ENCODE data around the gene SPAG8. TPM values are rescaled to one million over a fixed set of nuclear protein-coding genes. Genes with fewer than 3 reads are reported as not detected.

SPAG8 gene
- total RNA-seq, 4 donors from 2014 or later, result 0.65 to 2.0 (median 0.83) TPM

GRCh38 chr9:35814841-35815543, 2.9 kb upstream of the SPAG8 start, which contains the start of gene HINT2:
TSS of gene HINT2 (minus strand) at chr9:35815042. CDS start at chr9:35814979, 63 bp downstream.
- Histone ChIP-seq H3K36me3 (peaks cover 0 to 6% (median 2%) of the 10 kb centered on the region in 4 donors), H3K4me1 (peaks cover 30 to 47% (median 43%) of the 10 kb centered on the region in 4 donors), H3K9me3 (no peaks in the 10 kb centered on the region), H3K4me3 (peak within 1 kb of the TSS; percentile 76 to 100 (median 86)), H3K27ac (replicated peaks in 1 of 4) (peak within 1 kb of the TSS; percentile 94 to 100 (median 96)), H3K27me3 (no peaks in the 10 kb centered on the region)
- intact Hi-C loops (cut with DNase I), result no loop called here
- DNase-seq (ENCODE audit: extremely low spot score), result peak; percentile 99
- 0% methylated on average over 18 of the region's 52 CpGs for WGBS
- TF ChIP-seq POLR2AphosphoS5 (IDR thresholded peaks at IDR 0.05) (peak; percentile 85 to 98), POLR2A (IDR thresholded peaks at IDR 0.05; ENCODE audit: low read depth) (peak; percentile 86), CTCF (IDR thresholded peaks at IDR 0.05) (peak in 1 of 3 experiments; percentile 16), EP300 (IDR thresholded peaks at IDR 0.05) (no peak)

GRCh38 chr9:35814106-35814840, 2.2 kb upstream of the SPAG8 start:
- peaks cover 30 to 47% (median 44%) of the 10 kb centered on the region in 4 donors for H3K4me1 ChIP-seq
- 27% methylated on average over 9 of the region's 29 CpGs for whole genome bisulfite sequencing
- H3K4me3 ChIP-seq, result peak overlapping the region; percentile 76 to 100 (median 86)
- intact Hi-C loops (cut with DNase I), result no loop called here
- no peaks in the 10 kb centered on the region for H3K9me3 ChIP-seq
- TF ChIP-seq CTCF (IDR thresholded peaks at IDR 0.05), result peak in 2 of 3 experiments; percentile 7 to 28
- TF ChIP-seq EP300 (IDR thresholded peaks at IDR 0.05), result no peak
- no peak for TF ChIP-seq POLR2A (IDR thresholded peaks at IDR 0.05; ENCODE audit: low read depth)
- peak in 1 of 2 donors; percentile 30 for TF ChIP-seq POLR2AphosphoS5 (IDR thresholded peaks at IDR 0.05)
- no peak for DNase-seq (ENCODE audit: extremely low spot score)
- H3K27ac ChIP-seq (replicated peaks in 1 of 4), result peak overlapping the region; percentile 94 to 100 (median 96)
- H3K36me3 ChIP-seq, result peaks cover 0 to 13% (median 8%) of the 10 kb centered on the region in 4 donors
- H3K27me3 ChIP-seq, result no peaks in the 10 kb centered on the region

DNA sequence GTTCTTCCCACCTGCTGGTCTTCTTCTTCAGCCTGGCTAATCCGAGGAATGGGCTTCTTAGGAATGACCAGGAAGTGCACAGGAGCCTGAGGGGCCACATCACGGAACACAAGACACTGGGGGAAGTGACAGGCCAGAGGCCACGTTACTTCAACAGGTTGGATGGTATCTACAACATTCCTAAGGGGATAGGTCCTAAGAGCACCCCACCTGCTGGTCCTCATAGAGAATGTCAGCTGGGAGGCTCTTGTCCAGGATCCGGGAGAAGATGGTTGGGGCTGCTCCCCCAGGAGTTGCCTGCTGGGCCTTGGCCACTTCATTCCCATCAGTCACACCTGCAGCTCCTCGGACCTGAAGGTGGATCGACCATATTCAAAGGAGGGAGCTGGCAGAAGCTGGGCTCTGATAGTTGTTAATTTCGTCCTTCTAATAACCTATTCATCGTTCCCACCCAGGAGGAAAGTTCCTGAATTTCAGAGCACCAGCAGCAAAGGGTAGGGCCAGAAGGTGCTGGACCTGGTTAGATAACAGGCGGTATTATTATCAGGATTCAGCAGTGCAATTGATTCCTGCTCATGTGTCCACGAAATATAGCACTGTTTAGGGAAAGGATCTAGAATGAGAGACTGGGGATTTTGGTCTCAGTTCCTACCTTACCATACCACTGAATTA, 1.5 kb upstream of the SPAG8 start:
- H3K9me3 ChIP-seq, result no peaks in the 10 kb centered on the region
- H3K36me3 ChIP-seq, result peaks cover 0 to 20% (median 15%) of the 10 kb centered on the region in 4 donors
- H3K27me3 ChIP-seq, result no peaks in the 10 kb centered on the region
- H3K4me3 ChIP-seq, result peak overlapping the region in 2 of 4 donors; percentile 76 to 92
- H3K4me1 ChIP-seq, result peaks cover 30 to 47% (median 44%) of the 10 kb centered on the region in 4 donors
- intact Hi-C loops (cut with DNase I), result no loop called here
- no peak for DNase-seq (ENCODE audit: extremely low spot score)
- 85% methylated on average over 9 of the region's 10 CpGs for WGBS
- peak overlapping the region; percentile 94 to 100 (median 96) for H3K27ac ChIP-seq (replicated peaks in 1 of 4)
- no peak for TF ChIP-seq POLR2A (IDR thresholded peaks at IDR 0.05; ENCODE audit: low read depth)
- peak in 2 of 3 experiments; percentile 14 to 27 for TF ChIP-seq CTCF (IDR thresholded peaks at IDR 0.05)

GRCh38 chr9:35811381-35812024, 559 bp downstream of the SPAG8 start:
- H3K27ac ChIP-seq (replicated peaks in 1 of 4), result peak overlapping the region; percentile 94 to 100 (median 96)
- intact Hi-C loops (cut with DNase I), result no loop called here
- TF ChIP-seq CTCF (IDR thresholded peaks at IDR 0.05) (no peak), EP300 (IDR thresholded peaks at IDR 0.05) (no peak)
- H3K4me3 ChIP-seq, result peak overlapping the region; percentile 52 to 65 (median 58)
- WGBS, result no CpG with 5 or more reads among the region's 12 CpGs
- DNase-seq (ENCODE audit: extremely low spot score), result no peak
- H3K36me3 ChIP-seq, result peaks cover 16 to 40% (median 34%) of the 10 kb centered on the region in 4 donors
- H3K9me3 ChIP-seq, result no peaks in the 10 kb centered on the region
- peaks cover 30 to 47% (median 44%) of the 10 kb centered on the region in 4 donors for H3K4me1 ChIP-seq
- H3K27me3 ChIP-seq, result no peaks in the 10 kb centered on the region
